GM18498 (cell line): ENCODE measurements around the gene HOXC4.

Experiments used
- ATAC-seq: cut with Tn5 transposase; IDR thresholded peaks from one replicate; pipeline ENCODE4 v1.9.1; 2021; ENCODE audit warnings: mild to moderate bottlenecking, moderate library complexity; ENCODE audit not compliant: unreplicated experiment

The HOXC4 gene

DNA sequence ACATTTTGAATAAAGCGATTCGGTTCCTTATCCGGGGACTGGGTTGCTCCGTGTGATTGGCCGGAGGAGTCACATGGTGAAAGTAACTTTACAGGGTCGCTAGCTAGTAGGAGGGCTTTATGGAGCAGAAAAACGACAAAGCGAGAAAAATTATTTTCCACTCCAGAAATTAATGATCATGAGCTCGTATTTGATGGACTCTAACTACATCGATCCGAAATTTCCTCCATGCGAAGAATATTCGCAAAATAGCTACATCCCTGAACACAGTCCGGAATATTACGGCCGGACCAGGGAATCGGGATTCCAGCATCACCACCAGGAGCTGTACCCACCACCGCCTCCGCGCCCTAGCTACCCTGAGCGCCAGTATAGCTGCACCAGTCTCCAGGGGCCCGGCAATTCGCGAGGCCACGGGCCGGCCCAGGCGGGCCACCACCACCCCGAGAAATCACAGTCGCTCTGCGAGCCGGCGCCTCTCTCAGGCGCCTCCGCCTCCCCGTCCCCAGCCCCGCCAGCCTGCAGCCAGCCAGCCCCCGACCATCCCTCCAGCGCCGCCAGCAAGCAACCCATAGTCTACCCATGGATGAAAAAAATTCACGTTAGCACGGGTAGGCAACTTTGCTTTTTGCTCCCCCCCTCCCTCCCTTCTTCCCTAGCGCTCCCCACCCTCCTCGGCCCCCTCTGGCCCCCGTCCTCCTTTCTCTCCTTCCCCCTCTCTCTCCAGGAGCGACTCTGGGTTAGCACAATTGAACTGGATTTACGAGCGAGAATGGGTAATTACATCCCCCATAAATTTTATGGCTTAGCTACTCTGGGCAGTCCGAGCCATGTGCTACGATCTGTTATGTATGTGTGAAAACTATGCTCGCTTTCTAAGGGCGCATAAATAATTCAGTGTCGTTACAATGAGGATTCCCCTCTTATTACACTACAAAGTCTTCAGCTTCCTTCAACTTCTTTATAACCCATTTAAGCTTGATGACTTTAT, at the start of gene HOXC4:
HOXC4 (plus strand) TSS at position 85 of the 991 bp plus-strand sequence; CDS start at position 173, 88 bp downstream.
- peak; percentile 54 for ATAC-seq

DNA sequence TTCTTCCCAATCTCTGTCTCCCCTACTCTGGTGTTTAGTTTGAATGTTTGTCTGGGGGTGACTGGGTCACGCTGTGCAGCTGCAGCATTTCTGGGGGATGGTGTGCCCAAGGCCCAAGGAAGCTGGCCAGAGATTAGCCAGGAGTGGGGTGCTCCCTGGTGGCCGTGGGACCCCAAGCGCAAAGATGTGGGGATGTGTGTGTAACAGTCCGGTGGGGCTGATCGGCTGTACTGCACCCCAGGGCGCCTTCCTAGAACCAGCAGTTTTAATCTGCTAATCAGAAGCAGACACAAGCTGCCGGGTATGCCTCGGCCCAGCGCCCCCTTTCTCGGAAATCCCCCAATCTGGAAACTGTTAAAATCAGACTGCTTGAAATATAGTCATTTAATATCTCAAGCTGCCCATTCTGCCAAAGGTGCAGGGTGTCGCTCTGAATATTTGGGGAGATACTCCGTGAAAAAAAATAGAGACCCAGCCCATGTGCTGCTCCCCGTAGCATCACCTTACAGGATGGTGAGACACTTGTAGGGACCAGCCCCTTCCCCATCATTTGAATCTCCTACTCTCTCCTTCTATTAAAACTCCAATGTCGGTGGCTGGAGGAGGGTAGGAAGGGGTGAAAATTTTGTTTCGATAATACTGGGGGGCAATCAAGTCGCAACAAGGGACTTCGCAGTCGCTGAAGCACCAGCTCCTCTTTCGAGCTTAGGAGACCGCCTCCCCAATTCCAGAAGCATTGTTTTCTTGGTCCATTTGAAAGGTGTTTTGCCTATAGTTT, 49.4 kb upstream of the HOXC4 start:
- no peak for ATAC-seq

DNA sequence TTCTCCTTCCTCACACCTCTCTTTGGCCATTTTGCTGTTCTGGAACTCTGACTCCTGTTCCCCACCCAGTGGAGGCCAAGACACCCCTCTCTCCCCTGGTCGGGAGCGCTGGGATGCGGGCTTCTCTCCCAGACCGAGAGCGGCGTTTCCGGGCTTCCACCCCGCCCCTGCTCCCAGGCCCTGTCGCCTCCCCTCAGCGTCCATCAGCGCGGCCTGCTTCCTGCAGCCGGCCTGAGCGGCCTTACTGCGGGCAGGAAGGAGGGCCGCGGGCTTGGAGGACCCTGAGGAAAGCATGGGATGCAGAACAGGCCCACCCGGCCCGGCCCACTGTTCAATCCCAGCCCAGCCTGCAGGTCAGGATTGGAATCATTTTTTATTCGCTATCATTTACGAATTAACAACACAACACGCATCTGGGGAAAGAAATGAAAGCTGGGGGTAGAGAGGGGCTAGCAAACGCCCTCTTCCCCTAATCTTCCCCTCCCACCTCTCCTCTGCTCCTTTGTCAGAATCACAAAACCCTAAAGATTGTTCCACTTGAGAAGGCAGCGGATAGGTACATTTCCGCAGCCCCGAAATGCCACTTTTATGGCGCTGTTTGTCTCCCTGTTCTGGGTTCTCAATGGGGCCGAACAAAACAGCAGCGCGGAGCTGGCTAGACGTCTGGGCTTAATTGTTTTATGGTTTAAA, 48.6 kb upstream of the HOXC4 start:
- no peak for ATAC-seq

DNA sequence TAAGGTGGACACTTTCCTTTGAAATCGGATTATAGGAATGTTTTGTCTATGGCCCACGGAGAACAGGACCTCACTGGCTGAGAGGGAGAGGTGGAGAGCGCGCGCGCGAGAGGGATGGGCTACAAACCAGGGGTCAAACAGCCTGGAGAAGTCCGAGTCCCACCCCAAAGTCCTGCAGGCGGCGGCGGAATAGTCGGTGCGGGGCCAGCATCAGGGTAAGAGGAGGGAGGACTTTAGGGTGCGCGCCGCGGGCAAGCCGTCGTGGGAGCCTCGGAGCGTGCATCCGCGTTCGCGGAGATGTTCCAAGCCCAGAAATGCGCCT, 48.1 kb upstream of the HOXC4 start:
- ATAC-seq = no peak

DNA sequence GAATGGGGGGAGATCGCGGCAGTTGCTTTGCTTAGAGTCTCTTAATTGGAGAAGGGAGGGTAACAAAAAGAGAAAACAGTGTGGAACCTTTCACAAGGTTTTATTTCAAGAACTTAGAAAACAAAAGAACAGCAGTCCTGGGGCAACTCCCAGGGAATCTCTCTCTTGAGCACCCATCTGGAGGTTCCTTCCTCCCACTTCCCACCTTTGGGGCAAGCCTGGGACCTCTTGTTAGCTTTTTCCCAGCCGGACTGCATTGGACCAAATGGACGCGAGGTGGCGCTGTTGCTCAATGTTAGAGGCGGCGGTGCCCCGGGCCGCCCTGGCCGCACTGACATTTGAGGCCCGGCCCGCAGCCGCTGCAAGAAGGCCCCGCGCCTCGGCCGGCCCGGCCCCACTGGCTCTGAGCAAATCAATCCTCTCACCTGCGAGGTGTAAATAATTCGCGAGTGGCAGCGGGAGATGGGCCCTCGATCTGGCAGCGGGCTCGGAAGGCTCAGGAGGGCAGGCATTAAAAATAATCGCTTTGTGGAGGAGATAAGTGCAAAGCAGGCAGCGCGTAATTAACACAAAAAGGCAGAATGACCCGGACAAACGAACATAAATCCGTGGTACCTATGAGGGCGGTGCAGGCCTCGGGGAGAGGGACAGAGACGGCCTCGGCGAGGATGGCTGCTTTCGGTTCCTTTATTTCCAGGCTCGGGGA, 47.6 kb upstream of the HOXC4 start:
- ATAC-seq = peak; percentile 65

DNA sequence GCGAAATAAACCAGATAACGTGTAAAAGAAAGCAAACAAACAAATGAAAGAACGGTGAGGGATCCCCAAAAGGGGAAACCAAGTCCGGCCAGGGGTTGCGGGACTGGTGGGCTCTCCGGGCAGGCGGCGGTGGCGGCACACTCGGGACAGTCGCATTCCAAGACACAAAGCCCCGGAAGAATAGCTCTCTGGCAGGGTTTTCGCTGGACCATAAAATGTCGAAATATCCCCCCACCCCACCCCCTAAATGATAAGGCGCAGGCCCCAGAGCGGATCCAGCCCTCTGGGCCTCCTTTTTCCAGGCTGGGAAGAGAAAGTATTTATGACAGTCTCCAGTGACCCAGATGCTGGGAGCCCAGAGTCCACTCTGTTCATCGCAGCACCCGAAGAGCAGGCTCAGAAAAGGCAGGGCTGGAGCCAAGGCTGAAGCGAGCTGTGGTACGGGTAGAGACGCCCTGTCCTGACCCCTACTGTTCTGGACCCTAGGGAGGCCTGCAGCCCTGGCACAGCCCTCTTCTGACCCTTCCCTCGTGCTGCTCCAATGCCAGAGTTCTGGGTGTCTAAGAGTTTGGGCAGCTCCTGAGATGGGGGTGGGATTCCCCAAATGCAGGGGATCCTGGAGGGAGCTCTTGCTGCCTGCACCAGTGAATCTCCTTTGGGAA, 46.9 kb upstream of the HOXC4 start:
- ATAC-seq = no peak

DNA sequence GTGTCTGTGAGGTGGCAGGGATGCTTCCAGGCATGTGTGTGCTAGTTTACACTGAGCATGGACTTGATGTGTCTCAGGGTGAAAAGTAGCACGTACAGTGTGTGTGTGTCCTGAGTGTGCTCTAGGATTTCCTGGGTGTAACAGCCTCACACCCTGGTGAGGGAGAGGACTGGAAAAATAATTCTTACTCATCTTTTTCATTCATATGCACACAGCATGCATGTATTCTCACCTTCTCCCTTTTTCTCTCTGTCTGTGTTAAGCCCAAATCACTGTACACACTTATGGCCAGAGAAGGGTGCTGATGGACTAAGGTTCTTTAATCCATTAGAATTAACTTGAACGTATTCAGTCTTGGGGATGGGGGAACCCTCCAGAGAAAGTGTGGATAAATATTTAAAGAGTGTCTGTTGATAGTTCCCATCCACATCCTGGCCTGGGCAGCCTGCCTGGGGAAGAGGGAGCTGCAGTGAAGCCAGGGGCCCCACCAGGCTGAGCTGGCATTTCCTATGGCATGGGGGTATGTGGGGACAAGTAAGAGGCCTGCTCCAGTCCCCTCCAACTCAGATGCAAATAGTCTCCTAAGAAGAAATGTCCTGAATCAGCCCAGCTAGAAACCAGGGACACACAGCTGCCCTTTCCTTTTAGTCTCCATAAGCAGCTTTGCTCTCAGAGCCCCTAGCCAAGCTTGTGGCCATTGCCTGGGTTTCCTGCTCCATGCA, 45.9 kb upstream of the HOXC4 start:
- ATAC-seq = no peak

DNA sequence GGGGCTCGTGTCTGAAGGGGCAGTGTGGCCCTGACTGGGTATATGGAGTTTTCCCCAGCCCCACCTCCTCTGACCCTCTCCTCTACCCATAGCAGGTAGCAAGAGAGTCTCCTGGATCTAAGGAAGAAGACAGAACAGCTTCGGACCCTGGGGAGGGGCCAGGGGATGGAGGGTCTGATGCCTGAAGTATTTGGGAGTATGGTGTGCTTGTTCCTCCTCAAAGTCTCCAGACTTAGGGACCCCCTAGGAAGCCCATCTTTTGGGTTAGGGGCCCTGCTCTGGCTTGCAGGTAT, 45.4 kb upstream of the HOXC4 start:
- no peak for ATAC-seq

DNA sequence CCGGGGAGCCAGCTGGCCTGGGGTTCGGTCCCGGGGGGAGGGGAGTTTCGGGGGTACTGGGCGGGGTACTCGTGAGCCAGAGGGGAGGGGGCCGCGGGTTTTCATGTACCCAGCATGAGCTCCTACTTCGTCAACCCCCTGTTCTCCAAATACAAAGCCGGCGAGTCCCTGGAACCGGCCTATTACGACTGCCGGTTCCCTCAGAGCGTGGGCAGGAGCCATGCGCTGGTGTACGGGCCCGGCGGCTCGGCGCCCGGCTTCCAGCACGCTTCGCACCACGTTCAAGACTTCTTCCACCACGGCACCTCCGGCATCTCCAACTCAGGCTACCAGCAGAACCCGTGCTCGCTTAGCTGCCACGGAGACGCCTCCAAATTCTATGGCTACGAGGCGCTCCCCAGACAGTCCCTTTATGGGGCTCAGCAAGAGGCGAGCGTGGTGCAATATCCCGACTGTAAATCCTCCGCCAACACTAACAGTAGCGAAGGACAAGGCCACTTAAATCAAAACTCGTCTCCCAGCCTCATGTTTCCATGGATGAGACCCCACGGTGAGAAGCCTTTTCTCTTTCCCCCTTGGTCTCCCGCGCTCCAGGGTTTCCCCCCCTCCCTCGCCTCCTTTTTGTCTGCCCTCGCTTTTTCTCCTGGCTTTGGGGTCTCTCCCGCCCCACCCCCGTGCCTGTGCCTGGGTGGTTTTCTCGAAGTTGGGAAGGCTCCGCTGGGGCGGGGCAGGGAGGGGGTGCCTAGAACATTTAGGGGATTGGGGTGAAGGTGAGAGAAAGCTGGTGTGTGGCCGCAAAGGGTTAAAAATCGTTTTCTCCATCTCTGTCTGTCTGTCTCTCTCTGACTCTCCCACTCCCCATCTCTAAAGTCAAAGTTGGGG, 44.2 kb upstream of the HOXC4 start:
- ATAC-seq = no peak

DNA sequence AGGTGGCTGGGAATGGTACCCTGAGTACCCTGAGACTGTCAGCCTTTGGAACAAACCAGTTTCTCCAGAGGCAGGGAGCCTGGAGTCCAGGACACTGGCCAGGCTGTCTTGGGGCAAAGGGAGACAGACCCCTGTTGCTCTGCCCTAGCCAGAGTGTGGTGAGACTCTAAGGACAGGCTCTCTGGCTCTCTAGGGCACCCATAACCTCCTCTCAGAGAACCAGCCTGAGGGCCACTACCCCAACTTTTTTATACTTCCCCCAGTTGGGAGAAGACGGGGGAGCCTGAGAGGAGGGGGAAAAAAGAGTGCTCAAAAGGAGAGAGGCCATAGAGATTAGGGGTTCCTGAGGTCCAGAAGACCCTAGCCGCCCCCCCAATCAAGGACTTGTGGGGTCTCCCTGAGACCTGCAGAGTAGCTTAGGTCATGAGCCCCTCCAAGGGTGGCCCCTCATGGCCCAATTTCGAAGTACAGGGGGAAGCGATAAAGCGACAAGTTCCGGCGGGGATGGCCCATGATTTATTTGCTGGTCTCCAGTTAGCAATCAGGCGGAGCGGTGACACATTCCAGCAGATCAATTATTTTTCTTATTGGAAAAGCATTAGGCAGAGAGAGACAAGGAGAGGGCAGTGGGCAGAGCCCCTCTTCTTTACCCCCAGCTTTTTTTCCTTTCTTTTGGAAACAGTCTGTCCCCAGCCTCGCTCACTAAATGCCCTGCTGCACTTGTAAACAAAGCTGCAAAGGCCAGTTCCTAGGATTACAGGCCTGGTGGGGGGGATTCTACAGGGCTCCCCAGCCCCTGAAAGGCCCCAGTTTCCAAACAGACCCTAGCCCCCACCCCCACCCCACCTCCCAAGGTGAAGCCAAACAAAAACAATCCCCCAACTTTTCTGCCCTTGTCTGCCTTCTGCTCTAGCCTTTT, 43.3 kb upstream of the HOXC4 start:
- no peak for ATAC-seq

DNA sequence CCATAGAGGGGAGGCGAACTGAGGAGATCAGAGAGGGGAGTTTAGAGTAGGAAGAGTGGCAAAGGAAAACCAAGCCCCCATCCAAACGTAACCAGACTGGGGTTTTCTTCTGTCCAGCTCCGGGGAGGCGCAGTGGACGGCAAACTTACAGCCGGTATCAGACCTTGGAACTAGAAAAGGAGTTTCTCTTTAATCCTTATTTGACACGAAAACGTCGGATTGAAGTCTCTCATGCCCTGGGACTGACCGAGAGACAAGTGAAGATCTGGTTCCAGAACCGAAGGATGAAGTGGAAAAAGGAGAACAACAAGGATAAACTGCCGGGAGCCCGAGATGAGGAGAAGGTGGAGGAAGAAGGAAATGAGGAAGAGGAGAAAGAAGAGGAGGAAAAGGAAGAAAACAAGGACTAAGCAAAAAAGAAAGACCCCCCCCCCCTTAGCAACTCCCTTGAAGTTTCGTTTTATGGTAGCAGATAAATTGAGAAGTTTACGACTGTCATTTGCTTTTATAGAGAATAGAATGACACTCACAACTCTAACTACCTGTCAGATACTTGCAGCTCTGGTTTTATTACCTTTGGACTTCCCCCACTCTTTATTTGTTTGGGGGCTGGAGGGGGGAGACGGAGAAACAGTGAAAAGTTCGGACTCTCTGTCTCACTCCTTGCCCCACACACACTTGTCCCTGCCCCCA, 42.5 kb upstream of the HOXC4 start:
- no peak for ATAC-seq

DNA sequence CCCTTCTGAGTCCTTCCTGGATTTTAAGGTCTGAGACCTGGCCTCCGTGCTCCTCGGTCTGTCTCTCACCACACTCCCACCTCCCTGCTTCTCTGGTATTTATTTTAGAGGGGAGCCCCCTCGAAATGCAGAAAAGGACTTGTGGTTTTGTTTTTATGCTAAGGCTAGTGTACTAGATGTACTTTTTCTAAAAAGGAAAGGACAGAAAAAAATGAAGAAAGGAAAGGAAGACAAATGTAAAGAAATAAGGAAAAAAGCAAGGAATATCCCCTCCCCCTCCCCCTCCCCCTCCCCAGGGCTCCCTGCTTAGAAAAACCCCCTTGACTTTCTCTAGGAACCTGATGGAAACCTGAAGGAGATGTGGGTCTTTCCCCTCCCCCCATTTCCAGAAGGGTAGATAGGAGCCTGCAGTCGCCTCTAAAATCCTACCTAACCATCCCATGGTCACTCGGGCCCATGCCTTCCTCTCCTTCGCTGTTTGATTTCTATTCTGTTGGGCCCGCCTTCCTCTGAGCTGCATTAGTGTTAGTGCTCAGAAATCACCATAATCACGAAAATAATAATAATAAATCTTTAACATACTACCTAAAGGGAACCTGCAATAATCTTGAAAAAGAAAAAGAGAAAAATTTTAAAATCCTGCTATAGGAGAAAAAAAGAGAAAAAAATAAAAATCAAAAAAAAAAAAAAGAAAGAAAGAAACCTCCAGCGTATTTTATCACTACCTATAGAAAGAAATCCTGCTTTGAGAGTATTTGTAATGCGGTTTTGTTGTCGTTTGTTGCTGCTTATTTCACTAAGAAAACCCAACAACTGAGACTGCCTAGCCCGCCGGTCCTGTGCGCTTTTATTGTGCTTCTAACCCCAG, 41.7 kb upstream of the HOXC4 start:
- no peak for ATAC-seq

DNA sequence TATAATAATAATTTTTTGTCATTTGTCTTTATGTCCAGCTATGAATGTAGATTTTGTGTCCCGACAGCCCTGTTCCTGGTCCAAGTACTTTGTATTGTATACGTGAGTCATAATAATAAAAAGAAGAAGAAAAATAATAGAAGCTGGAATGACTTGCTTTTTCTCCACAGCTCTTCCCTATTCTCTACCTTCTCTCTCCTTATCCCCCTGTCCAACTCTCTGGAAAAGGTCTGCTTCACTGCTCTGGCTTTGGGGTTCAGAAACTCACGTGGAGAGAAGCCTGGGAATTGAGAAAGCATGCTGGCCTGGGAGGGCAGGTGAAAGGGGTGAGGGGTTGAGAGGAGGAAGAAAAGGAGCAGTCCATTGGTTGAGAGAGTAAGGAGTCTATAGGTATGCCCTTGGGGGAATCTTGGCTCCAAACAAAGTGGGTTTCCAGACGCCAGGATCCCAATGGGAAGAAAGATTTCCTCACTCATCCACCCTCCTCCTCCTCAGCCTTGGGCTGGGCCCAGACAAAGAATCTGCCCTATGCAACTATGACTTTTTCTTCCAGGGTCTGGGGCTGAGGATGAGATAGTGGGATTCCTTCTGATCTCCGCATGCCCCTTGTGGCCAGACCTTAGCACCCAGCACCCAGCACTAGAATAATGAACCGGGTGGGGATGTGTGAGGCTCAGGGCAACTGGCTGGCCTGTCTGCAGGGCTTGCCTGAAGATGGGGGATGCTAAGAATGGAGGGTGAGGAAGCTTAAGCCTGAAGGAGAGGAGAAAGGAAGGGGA, 40.8 kb upstream of the HOXC4 start:
- no peak for ATAC-seq

DNA sequence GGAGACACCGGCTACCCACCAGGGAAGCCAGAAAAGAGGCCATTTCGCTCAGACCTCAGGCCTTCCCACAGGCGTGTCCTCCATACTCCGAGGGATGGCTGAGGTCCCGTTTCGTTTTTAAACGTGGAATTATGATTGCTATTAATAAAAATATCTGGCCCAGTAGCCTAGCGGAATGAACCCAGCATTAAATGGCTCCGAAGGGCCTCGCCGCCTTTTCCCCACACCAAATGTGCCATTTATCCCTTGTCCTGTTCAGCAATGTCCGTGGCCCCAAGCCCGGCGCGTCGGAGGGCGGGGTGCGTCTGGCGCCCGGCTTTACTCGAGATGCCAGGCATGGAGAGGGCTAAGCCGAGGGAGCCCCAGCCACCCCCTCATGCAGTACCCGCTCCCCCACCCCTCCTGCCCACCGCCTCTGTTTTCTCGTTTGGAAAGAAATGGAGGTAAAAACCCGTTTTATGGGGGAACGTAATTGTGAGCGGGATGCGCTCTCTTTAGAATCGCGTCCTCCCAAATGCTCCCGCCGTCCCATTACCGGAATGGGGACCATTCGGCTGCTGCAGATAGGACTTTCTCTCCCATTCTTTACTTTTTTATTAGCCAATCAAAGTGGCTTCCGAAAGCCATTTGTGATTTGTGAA, 39.1 kb upstream of the HOXC4 start:
- no peak for ATAC-seq
